WI38 (cell line): ENCODE measurements around the gene STRN4.

Experiments
- H3K4me3 ChIP-seq: 2 replicates; pipeline ENCODE4 v1.5.1; 2011; ENCODE audit warnings: low read depth, mild to moderate bottlenecking, control low read depth, low read length
- TF ChIP-seq, protein P1 (sequence below): IDR thresholded peaks from 2 replicates; pipeline ENCODE4 v1.5.1; 2012; ENCODE audit warnings: low read depth, mild to moderate bottlenecking, control low read depth, low read length

STRN4 gene

DNA sequence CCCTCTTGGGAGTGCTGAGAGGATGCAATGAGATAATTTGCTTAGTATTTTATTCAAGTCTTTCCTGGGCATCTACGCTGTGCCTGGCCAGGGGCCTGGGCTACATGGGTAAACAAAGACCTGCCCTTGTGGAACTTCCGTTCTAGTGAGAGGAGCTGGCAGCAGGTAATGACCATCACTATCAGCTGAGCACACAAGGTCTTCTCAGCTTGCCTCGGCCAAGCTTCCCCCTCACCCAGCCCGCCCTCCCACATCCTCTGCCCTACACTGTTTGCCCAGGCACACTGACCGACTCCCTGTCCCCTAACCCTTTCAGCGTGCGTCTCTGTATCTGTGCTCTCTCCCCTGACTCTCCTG lies 9.0 kb downstream of the STRN4 start:
- TF ChIP-seq, protein P1, sequence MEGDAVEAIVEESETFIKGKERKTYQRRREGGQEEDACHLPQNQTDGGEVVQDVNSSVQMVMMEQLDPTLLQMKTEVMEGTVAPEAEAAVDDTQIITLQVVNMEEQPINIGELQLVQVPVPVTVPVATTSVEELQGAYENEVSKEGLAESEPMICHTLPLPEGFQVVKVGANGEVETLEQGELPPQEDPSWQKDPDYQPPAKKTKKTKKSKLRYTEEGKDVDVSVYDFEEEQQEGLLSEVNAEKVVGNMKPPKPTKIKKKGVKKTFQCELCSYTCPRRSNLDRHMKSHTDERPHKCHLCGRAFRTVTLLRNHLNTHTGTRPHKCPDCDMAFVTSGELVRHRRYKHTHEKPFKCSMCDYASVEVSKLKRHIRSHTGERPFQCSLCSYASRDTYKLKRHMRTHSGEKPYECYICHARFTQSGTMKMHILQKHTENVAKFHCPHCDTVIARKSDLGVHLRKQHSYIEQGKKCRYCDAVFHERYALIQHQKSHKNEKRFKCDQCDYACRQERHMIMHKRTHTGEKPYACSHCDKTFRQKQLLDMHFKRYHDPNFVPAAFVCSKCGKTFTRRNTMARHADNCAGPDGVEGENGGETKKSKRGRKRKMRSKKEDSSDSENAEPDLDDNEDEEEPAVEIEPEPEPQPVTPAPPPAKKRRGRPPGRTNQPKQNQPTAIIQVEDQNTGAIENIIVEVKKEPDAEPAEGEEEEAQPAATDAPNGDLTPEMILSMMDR: no peak
- H3K4me3 ChIP-seq: no peak overlapping the region

DNA sequence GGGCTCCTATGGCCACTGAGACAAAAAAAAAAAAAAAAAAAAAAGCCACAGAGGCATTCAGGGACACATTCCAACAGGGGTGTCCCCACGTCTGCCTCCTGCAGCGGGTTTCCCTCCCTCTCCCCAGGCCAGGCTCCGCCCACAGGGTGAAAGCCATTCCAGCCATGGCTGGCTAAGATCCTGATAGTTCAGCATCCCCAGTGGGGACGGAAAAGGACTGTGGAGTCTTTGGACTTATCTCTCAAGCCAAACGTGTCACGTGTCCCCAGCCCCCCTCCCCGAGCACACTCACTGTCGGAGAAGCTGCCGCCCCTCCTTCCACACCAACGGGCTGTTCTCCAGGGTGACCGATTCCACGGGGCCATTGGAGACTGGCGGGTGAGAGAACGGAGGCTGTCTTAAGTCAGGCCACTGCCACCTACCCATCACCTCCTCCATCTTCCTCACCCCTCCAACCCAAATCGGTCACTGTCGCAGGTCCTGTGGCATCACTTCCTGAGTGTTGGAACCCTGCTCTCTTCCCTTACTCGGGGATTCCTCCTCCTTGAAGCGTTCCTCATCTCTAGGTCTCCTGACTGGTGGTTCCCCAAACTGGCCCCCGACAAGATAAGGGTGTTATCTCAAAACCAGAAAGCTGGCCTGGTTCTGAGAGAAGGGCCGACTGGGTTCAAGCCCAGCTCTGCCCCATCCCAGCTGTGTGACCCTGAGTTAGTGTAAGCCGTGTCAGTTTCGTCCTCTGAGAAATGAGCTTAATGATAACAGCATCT lies 9.5 kb downstream of the STRN4 start:
- TF ChIP-seq, protein P1: no peak

DNA sequence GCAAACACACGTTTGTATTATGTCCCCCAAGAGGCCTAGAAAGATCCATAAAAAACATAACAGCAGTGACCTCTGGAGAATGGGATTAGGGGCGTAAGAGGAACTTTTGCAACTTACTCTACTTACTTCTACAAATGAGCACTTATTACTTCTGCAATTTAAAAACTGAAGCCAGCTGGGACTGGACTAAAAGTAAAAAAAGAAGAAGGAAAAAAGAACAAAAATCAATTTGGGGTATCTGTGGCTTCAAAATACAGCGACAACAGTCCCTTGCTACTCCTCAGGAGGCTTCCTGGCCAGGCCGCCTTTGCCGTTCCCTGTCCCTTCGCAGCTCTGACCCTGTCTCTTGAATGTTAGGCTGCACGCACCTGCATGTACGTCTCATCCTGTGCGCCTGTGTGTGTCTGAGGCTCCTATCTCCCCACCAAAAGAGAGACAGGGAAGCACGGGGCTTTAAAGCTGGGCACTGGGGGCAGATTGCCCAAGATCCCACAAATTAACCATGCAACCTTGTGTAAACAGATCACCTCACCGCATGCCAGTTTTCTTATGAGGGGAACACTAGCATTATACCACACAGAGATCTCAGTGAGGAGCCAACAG lies 12.5 kb downstream of the STRN4 start:
- no peak overlapping the region for H3K4me3 ChIP-seq
- TF ChIP-seq, protein P1: no peak

More for the DNA sequence above, 9.5 kb downstream of the STRN4 start:
- H3K4me3 ChIP-seq: no peak overlapping the region

DNA sequence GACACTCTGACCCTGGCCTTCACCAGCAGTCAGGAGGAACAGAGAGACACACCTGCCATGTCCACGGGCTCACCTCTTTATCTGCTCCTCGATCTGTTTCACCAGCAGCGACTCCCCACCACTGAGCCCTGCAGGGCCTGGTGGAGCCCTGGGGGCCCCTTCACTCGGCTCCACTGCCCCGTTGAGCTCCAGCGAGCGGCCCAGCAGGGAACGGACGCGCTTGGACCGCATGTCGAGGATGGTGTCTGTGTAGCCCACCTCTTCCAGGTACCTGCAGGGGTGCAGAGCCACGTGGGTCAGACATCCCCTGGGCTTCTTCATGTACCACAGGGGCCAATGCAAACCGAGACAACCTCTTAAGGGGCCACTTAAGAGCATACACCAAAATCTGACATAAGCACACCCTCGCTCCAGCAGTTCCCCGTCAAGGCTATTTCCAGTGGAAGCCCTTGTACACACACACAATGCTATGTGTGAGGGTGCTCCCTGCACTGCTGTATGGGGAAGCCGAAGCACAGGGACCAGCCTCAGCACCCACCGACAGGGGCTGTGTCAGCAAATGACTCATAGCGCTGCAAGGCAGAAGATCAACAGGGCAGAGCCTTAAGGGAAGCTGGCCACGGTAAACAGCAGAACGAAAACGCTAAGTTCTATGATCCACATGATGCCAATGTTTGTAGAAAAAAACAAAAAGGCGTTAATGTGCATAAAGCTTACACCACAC lies 13.1 kb downstream of the STRN4 start:
- no peak overlapping the region for H3K4me3 ChIP-seq
- TF ChIP-seq, protein P1: no peak

DNA sequence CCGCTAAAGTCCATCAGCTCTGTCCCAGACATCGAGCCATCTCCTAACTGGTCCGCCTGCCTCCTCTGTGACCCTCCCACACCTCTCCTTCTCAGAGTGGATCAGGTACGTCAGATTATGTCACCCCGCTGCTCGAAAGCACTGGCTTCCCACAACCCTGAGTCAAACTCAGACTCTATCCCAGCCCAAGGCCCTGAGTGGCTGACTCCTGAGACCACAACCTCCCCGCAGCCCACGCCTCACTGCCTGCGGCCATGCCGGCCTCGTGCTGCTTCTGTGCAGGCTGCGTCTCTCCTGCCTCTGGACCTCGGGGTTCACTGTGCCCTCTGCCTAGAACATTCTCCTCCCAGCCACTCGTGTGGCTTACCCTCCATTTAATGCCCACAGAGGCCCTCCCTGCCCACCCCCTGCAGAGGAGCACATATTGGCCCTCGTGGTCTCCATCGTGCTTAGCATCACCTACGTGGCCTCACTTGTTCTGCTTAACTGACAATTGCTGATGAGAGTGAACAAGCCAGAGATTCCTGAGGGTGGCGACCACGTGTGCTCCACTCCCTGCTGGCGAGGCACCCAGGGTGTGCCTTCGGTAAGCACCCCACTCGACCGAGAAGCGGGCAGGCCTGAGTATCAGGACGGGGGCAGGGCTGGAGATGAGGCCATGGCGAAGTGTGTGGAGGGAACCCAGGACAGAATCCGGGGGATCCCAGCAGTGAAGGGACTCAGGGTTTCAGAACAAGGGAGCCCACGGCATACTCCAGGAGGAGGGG lies 13.9 kb downstream of the STRN4 start:
- TF ChIP-seq, protein P1: no peak
- no peak overlapping the region for H3K4me3 ChIP-seq

DNA sequence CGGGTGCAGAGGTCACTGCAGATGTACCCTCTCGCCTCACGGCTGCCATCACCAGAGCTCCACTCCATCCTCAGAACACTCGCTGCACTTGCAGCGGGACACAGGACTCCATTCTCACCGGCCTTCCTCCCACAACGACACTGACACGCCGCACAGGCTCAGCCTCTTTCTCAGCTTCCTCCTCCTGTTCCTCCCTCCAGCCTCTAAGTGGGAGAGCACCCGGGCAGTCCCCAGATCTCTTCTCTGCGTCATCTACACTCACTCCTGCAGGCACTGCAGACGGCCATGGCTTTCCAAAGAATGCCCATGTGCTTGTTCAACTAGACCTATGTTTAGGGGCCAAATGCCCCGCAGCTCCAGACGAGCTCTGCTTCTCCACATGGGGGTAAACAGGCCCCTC lies 14.7 kb downstream of the STRN4 start:
- TF ChIP-seq, protein P1: no peak

More for the DNA sequence above, 14.7 kb downstream of the STRN4 start:
- H3K4me3 ChIP-seq: no peak overlapping the region
